Lower lobe of right lung (tissue), 2 donors: ENCODE measurements around the gene NISCH. TPM values are rescaled to one million over a fixed set of nuclear protein-coding genes. Genes with fewer than 3 reads are reported as not detected.

Experiments used
- ATAC-seq, 2 donors: fragments of 200-7000 bp; cut with Tn5 transposase; one replicate each; pipeline ENCODE4 v1.9.1; 2020 to 2022; ENCODE audit warnings: mild to moderate bottlenecking in 2 of 2, moderate library complexity in 2 of 2
- DNase-seq: peaks from one replicate; pipeline ENCODE4 v3.0.0-alpha.2; 2020
- H3K27ac ChIP-seq: fragments of 200-600 bp; one replicate; pipeline ENCODE4 v1.8.0; 2022
- H3K27me3 ChIP-seq: fragments of 200-600 bp; one replicate; pipeline ENCODE4 v1.8.0; 2022; ENCODE audit warnings: low read depth
- H3K36me3 ChIP-seq: fragments of 200-600 bp; one replicate; pipeline ENCODE4 v1.8.0; 2022; ENCODE audit warnings: mild to moderate bottlenecking
- H3K4me1 ChIP-seq: fragments of 200-600 bp; one replicate; pipeline ENCODE4 v1.8.0; 2022
- H3K4me3 ChIP-seq: fragments of 200-600 bp; one replicate; pipeline ENCODE4 v1.8.0; 2022; ENCODE audit warnings: mild to moderate bottlenecking
- H3K9me3 ChIP-seq: fragments of 200-600 bp; one replicate; pipeline ENCODE4 v1.8.0; 2022
- intact Hi-C: fragments of 100-400 bp; cut with DNase I; formaldehyde crosslinking; loops from one replicate; pipeline ENCODE4 v1.11.0; 2022
- total RNA-seq: library from RNA; stranded (reverse); fragmentation: NEBNext Ultra II Directional; extraction: Animal tissue kit (Norgen Biotek cat#: 25700); gene quantifications from one replicate; pipeline ENCODE4 v1.2.1, GENCODE V29; 2021
- TF ChIP-seq, protein P1 (sequence below): fragments of 200-600 bp; IDR thresholded peaks from one replicate; pipeline ENCODE4 v1.8.0; 2022; ENCODE audit warnings: antibody characterized with exemption, mild to moderate bottlenecking
- donor health status: DM: no; HTN: yes; CAD: no; lungs with severe emphysema.

The NISCH gene
- total RNA-seq, 1 donor from 2014 or later = 90.2 TPM

DNA sequence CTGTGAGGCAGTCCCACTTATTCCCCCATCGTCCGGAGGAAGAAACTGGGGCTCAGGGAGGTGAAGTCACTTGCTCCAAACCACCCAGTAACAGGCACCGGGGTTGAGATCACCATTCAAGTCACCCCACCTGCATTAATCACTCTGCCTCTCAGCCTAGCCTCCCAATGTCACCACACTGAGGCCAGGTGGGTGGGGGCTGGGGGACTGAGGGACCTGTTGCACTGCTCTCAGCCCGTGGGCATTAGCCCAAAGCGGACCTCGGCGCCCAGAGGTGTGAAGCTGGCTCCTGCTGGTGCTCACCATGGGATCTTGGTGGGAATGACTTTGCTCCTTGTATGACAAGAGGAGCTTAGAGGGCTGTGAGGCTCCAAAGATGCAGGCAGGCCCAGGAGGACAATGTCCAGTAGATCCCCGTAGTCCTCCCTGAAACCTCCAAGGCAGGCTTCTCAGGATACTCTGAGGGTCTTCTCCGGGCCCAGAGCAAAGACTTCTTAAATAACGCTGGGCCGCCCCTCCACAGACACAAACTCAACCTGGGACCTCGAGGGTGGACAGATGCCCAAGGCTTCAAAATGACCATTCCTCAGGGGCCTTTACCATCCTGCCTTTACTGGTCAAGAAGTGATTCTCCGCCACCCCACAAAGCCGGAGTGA, 76.6 kb downstream of the NISCH start:
- TF ChIP-seq, protein P1, sequence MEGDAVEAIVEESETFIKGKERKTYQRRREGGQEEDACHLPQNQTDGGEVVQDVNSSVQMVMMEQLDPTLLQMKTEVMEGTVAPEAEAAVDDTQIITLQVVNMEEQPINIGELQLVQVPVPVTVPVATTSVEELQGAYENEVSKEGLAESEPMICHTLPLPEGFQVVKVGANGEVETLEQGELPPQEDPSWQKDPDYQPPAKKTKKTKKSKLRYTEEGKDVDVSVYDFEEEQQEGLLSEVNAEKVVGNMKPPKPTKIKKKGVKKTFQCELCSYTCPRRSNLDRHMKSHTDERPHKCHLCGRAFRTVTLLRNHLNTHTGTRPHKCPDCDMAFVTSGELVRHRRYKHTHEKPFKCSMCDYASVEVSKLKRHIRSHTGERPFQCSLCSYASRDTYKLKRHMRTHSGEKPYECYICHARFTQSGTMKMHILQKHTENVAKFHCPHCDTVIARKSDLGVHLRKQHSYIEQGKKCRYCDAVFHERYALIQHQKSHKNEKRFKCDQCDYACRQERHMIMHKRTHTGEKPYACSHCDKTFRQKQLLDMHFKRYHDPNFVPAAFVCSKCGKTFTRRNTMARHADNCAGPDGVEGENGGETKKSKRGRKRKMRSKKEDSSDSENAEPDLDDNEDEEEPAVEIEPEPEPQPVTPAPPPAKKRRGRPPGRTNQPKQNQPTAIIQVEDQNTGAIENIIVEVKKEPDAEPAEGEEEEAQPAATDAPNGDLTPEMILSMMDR = no peak
- Histone ChIP-seq H3K4me3 (peak overlapping the region; percentile 70), H3K9me3 (no peaks in the 10 kb centered on the region), H3K36me3 (peaks cover 13% of the 10 kb centered on the region), H3K4me1 (peaks cover 66% of the 10 kb centered on the region), H3K27ac (peak overlapping the region; percentile 60), H3K27me3 (no peaks in the 10 kb centered on the region)
- intact Hi-C loops = no loop called here
- DNase-seq = no peak
- no peak for ATAC-seq

DNA sequence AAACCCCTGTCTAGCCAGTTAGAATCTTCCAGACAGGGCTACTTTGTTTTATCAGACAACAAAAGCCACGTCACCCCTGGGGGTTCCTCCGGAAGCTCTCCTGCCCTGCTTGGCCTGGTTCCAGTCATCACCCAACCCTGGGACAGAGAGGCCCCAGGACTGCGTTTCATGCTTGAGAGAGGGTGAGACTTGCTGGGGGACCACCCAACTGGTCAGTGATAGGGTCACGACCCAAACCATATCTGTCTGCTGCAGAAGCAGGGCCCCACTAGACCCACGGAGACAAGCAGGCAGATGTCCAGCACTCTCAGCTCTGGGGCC, 77.1 kb downstream of the NISCH start:
- Histone ChIP-seq H3K36me3 (peaks cover 13% of the 10 kb centered on the region), H3K9me3 (no peaks in the 10 kb centered on the region), H3K27ac (peak overlapping the region; percentile 60), H3K4me3 (peak overlapping the region; percentile 70), H3K27me3 (no peaks in the 10 kb centered on the region), H3K4me1 (peaks cover 65% of the 10 kb centered on the region)
- DNase-seq = no peak
- TF ChIP-seq, protein P1 = no peak
- intact Hi-C loops = no loop called here
- ATAC-seq = no peak

DNA sequence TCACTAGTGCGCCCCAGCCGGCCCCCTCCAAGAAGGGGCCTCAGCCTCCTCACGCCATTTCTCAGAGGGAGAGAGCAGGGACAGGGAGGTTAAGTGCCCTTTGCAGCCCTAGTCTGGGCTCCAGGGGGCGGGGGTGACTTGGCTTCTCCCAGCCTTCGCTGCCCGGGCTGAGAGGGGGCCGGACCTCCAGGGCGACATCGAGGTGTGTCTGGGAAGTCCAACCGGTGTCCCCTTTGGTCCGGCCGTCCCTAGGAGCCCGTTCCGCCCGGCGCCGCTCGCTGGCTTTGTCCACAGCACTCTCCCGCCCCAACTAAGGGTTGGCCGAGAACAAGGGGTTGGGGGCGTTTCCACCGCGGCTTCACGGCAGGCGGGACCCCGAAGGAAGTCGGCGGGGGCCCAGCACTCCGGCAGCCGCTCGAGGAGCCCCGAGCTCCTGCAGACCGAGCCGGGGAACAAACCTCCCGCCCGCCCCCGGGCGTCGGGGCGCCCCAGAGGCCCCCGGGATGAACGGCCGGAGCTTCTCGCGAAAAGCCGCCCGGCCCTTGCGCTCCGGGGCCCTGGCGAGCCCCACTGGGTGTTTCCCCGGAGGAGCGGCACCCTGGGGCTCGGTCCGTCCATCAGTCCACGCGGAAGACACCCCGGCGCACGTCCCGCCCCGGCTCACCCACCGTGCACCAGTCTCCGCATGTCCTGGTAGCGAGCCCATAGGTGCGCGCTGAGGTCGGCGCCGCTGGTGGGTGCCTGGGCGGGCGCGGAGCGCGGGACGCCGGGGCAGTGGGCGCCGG, 77.6 kb downstream of the NISCH start:
- TF ChIP-seq, protein P1 = no peak
- Histone ChIP-seq H3K9me3 (no peaks in the 10 kb centered on the region), H3K4me3 (peak overlapping the region; percentile 70), H3K27me3 (no peaks in the 10 kb centered on the region), H3K36me3 (peaks cover 8% of the 10 kb centered on the region), H3K27ac (peak overlapping the region; percentile 60), H3K4me1 (peaks cover 69% of the 10 kb centered on the region)
- ATAC-seq = no peak
- intact Hi-C loops = no loop called here
- DNase-seq = no peak

DNA sequence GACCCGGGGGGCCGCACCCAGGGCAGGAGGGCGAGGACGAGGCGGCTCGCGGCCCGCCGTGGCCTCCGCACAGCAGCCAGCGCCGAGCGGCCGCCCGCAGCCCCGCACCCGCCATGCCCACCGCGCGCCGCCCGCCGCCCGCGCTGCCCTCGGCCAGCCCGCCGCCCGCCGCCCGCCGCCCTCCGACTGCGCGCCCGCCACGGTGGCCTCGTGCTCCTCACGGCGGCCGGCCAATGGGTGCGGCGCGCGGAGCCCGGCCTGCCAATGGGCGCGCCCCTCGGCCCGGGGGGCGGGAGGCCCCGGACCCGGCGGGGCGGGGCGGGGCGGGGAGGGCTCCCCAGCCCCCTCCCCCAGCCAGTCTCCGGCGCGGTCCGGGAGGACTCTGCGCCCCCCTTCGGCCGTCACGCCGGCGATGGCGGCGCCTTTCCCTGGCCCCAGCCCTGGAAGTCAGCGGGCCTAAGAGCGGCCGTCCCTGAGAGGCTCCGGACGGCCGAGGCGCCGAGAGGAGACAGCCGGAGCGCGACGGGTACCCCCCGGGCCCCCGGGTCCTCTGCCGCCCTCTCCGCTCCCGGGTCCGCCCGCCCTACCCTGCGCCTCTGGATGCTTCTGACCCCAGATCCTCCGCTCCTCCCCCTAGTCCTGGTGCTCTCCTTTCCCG, 78.3 kb downstream of the NISCH start, which contains the start of gene NT5DC2:
Gene NT5DC2 (minus strand): TSS at position 235 of the 658 bp plus-strand sequence. CDS start 120 bp downstream, at position 115.
- H3K27ac ChIP-seq = peak within 1 kb of the TSS; percentile 77
- DNase-seq = no peak
- intact Hi-C loops = no loop called here

More for the DNA sequence above, 78.3 kb downstream of the NISCH start, which contains the start of gene NT5DC2:
- Histone ChIP-seq H3K4me1 (peaks cover 76% of the 10 kb centered on the region), H3K4me3 (peak within 1 kb of the TSS; percentile 70), H3K9me3 (no peaks in the 10 kb centered on the region), H3K36me3 (peaks cover 2% of the 10 kb centered on the region), H3K27me3 (no peaks in the 10 kb centered on the region)
- TF ChIP-seq, protein P1 = no peak
- peak; percentile 52 to 54 for ATAC-seq
